Measurements from ENCODE around the gene ZBED4.

ZBED4 gene

DNA sequence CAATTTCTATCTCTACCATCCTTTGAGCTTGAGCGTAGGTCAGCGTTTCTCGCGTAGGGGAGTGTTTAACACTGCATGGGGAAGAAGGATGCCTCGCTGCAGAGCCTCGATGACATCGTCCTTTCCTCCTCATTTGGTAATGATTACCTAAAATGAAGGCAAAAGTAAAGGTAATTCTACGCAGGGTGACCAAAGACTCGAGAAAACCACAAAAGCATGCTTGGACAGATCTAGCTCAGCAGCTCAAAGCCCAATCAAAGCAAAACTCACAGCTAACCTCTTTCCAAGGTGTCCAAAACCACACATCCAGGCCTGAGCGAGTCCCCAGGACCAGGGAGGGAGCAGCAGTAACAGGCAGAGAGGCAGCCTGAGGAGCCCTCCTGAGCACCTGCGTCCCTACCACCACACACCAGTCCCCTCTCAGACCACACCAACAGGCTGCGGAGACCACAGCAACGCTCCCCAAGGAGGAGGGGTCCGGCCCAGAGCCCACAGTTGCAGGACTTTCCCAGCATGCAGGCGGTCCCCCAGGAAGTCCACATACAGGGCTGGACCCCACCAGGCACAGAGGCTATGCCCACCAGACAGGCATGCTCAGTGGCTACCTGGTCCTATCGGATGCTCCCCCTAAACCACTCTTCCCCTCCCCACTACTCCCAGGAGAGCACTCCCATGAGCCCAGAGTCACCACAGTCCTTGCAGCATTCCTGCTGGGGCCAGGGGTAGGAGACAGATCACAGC lies 29.3 kb upstream of the ZBED4 start:
- peaks cover 7% of the 10 kb centered on the region; the same call in 1 of the 2 replicates for H4K20me1 ChIP-seq (ENCODE audit: low read depth, low read length)
- no peak overlapping the region for H3K4me2 ChIP-seq (ENCODE audit: low read depth, low read length, poor library complexity, severe bottlenecking)
- H3K4me3 ChIP-seq (ENCODE audit: insufficient read depth, low read length, poor library complexity, severe bottlenecking) = no peak overlapping the region
- H3K27me3 ChIP-seq (ENCODE audit: low read length) = no peaks in the 10 kb centered on the region
- no peak overlapping the region for H3K27ac ChIP-seq (ENCODE audit: low read depth, low read length)
- H3K9ac ChIP-seq (ENCODE audit: low read length) = no peak overlapping the region
- H2AFZ ChIP-seq (ENCODE audit: low read depth, low read length, severe bottlenecking) = no peak overlapping the region
- TF ChIP-seq, protein P1, sequence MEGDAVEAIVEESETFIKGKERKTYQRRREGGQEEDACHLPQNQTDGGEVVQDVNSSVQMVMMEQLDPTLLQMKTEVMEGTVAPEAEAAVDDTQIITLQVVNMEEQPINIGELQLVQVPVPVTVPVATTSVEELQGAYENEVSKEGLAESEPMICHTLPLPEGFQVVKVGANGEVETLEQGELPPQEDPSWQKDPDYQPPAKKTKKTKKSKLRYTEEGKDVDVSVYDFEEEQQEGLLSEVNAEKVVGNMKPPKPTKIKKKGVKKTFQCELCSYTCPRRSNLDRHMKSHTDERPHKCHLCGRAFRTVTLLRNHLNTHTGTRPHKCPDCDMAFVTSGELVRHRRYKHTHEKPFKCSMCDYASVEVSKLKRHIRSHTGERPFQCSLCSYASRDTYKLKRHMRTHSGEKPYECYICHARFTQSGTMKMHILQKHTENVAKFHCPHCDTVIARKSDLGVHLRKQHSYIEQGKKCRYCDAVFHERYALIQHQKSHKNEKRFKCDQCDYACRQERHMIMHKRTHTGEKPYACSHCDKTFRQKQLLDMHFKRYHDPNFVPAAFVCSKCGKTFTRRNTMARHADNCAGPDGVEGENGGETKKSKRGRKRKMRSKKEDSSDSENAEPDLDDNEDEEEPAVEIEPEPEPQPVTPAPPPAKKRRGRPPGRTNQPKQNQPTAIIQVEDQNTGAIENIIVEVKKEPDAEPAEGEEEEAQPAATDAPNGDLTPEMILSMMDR (IDR thresholded peaks at IDR 0.05; ENCODE audit: insufficient read depth, low read length, poor library complexity, severe bottlenecking) = no peak
- no peak for TF ChIP-seq EZH2phosphoT487 (conservative IDR thresholded peaks at IDR 0.05; ENCODE audit: low read length)
- peaks cover 3% of the 10 kb centered on the region; the same call in 1 of the 2 replicates for H3F3A ChIP-seq (ENCODE audit: insufficient read depth)
- H3K9me2 ChIP-seq (replicated peaks; ENCODE audit: insufficient read depth, low read length) = no peaks in the 10 kb centered on the region
- H3K9me3 ChIP-seq (ENCODE audit: insufficient read depth, low read length) = no peaks in the 10 kb centered on the region
- H3K36me3 ChIP-seq (ENCODE audit: low read length) = peaks cover 6% of the 10 kb centered on the region; the same call in 1 of the 2 replicates
- peaks cover 71% of the 10 kb centered on the region for H3K79me2 ChIP-seq (ENCODE audit: insufficient read depth, low read length)

GRCh38 chr22:49824936-49825335 lies 28.7 kb upstream of the ZBED4 start:
- Histone ChIP-seq H3K27ac (ENCODE audit: low read depth, low read length) (no peak overlapping the region), H3K4me2 (ENCODE audit: low read depth, low read length, poor library complexity, severe bottlenecking) (no peak overlapping the region), H3K9ac (ENCODE audit: low read length) (no peak overlapping the region), H4K20me1 (ENCODE audit: low read depth, low read length) (peaks cover 7% of the 10 kb centered on the region; the same call in 1 of the 2 replicates), H3K9me2 (replicated peaks; ENCODE audit: insufficient read depth, low read length) (no peaks in the 10 kb centered on the region), H3K27me3 (ENCODE audit: low read length) (no peaks in the 10 kb centered on the region), H3F3A (ENCODE audit: insufficient read depth) (peaks cover 9% of the 10 kb centered on the region), H3K4me3 (ENCODE audit: insufficient read depth, low read length, poor library complexity, severe bottlenecking) (no peak overlapping the region), H3K36me3 (ENCODE audit: low read length) (peaks cover 6% of the 10 kb centered on the region; the same call in 1 of the 2 replicates), H3K9me3 (ENCODE audit: insufficient read depth, low read length) (no peaks in the 10 kb centered on the region), H3K79me2 (ENCODE audit: insufficient read depth, low read length) (peaks cover 65% of the 10 kb centered on the region), H2AFZ (ENCODE audit: low read depth, low read length, severe bottlenecking) (no peak overlapping the region)
- no peak for TF ChIP-seq EZH2phosphoT487 (conservative IDR thresholded peaks at IDR 0.05; ENCODE audit: low read length)
- TF ChIP-seq, protein P1 (IDR thresholded peaks at IDR 0.05; ENCODE audit: insufficient read depth, low read length, poor library complexity, severe bottlenecking) = no peak

GRCh38 chr22:49825436-49825835 lies 28.2 kb upstream of the ZBED4 start:
- Histone ChIP-seq H3K9me3 (ENCODE audit: insufficient read depth, low read length) (no peaks in the 10 kb centered on the region), H2AFZ (ENCODE audit: low read depth, low read length, severe bottlenecking) (no peak overlapping the region), H3K9ac (ENCODE audit: low read length) (peak overlapping the region; percentile 77), H3F3A (ENCODE audit: insufficient read depth) (peaks cover 10% of the 10 kb centered on the region), H3K4me3 (ENCODE audit: insufficient read depth, low read length, poor library complexity, severe bottlenecking) (no peak overlapping the region), H3K4me2 (ENCODE audit: low read depth, low read length, poor library complexity, severe bottlenecking) (peak overlapping the region; percentile 77), H4K20me1 (ENCODE audit: low read depth, low read length) (peaks cover 7% of the 10 kb centered on the region; the same call in 1 of the 2 replicates), H3K27me3 (ENCODE audit: low read length) (no peaks in the 10 kb centered on the region), H3K36me3 (ENCODE audit: low read length) (peaks cover 6% of the 10 kb centered on the region; the same call in 1 of the 2 replicates), H3K79me2 (ENCODE audit: insufficient read depth, low read length) (peaks cover 60% of the 10 kb centered on the region), H3K9me2 (replicated peaks; ENCODE audit: insufficient read depth, low read length) (no peaks in the 10 kb centered on the region), H3K27ac (ENCODE audit: low read depth, low read length) (no peak overlapping the region)
- TF ChIP-seq, protein P1 (IDR thresholded peaks at IDR 0.05; ENCODE audit: insufficient read depth, low read length, poor library complexity, severe bottlenecking) = no peak
- TF ChIP-seq EZH2phosphoT487 (conservative IDR thresholded peaks at IDR 0.05; ENCODE audit: low read length) = no peak
